B cell (primary cell): ENCODE measurements around the gene ACTR5. TPM values are rescaled to one million over a fixed set of nuclear protein-coding genes. Genes with fewer than 3 reads are reported as not detected.

Source experiments
- ATAC-seq: fragments of 200-7000 bp; cut with Tn5 transposase; one replicate; pipeline ENCODE4 v1.10.0; 2021; ENCODE audit warnings: low read depth, mild to moderate bottlenecking, moderate number of reproducible peaks, moderate library complexity
- CTCF ChIA-PET: fragments of 350-600 bp; sonication (Branson Sonifier 250); formaldehyde crosslinking; loops from one replicate; lab custom pipeline; 2021; ENCODE audit warnings: antibody characterized with exemption, inconsistent platforms; lab: Charles Lee
- POLR2A ChIA-PET: fragments of 350-600 bp; sonication (Branson Sonifier 250); formaldehyde crosslinking; loops from one replicate; lab custom pipeline; 2021; ENCODE audit warnings: antibody characterized with exemption; lab: Charles Lee
- DNase-seq: peaks from one replicate; pipeline ENCODE4 v3.0.0; 2013
- H2AFZ ChIP-seq: 2 replicates; pipeline ENCODE4 v1.6.1; 2012; ENCODE audit warnings: mild to moderate bottlenecking, low read depth, low read length; ENCODE audit not compliant: insufficient read depth, poor library complexity, severe bottlenecking
- H3K27ac ChIP-seq, 2 donors: 1 replicate in 1 of 2; 2 replicates in 1 of 2; pipeline ENCODE4 v1.5.1; 2012 to 2013; ENCODE audit warnings: low read length in 2 of 2, mild to moderate bottlenecking in 2 of 2, moderate library complexity in 1 of 2
- H3K27me3 ChIP-seq, 4 experiments: fragments of 200-600 bp in 1 of 4; sonication (generic) in 1 of 4; replicated peaks in 1 of 4; 1 replicate in 2 of 4; 2 replicates in 2 of 4; pipeline versions ENCODE4 v1.6.1 to v1.7.0; 2013 to 2016; ENCODE audit warnings: low read length in 3 of 4, mild to moderate bottlenecking in 2 of 4, mixed read lengths in 1 of 4, moderate library complexity in 1 of 4; ENCODE audit not compliant: insufficient read depth in 4 of 4, control insufficient read depth in 3 of 4; ENCODE audit errors: control extremely low read depth in 1 of 4
- H3K36me3 ChIP-seq, 2 experiments: replicated peaks in 1 of 2; 1 replicate in 1 of 2; 2 replicates in 1 of 2; pipeline versions ENCODE4 v1.6.1 to v1.7.1; 2013; ENCODE audit warnings: low read length in 1 of 2; ENCODE audit not compliant: insufficient read depth in 2 of 2, control insufficient read depth in 1 of 2; ENCODE audit errors: control extremely low read depth in 1 of 2, extremely low read depth in 1 of 2
- H3K4me1 ChIP-seq, 2 donors: fragments of 200-600 bp in 1 of 2; sonication (generic) in 1 of 2; 1 replicate in 1 of 2; 2 replicates in 1 of 2; pipeline versions ENCODE4 v1.5.1 to v1.6.1; 2013 to 2017; ENCODE audit warnings: low read length in 2 of 2; ENCODE audit not compliant: control insufficient read depth in 2 of 2, insufficient read depth in 2 of 2
- H3K4me2 ChIP-seq: replicated peaks from 2 replicates; pipeline ENCODE3; 2012; ENCODE audit warnings: mild to moderate bottlenecking, low read depth, low read length; ENCODE audit not compliant: poor library complexity, severe bottlenecking
- H3K4me3 ChIP-seq, 5 experiments: fragments of 200-600 bp in 1 of 5; sonication (generic) in 1 of 5; 1 replicate in 3 of 5; 2 replicates in 2 of 5; pipeline versions ENCODE4 v1.5.1 to v1.7.0; 2011 to 2016; ENCODE audit warnings: low read length in 4 of 5, mild to moderate bottlenecking in 4 of 5, low read depth in 2 of 5, control low read depth in 1 of 5, moderate library complexity in 1 of 5; ENCODE audit not compliant: insufficient read depth in 1 of 5; ENCODE audit errors: control extremely low read depth in 1 of 5, extremely low read depth in 1 of 5
- H3K79me2 ChIP-seq: fragments of 200-600 bp; sonication (generic); one replicate; pipeline ENCODE4 v1.6.0; 2016; ENCODE audit warnings: low read length; ENCODE audit not compliant: control insufficient read depth, insufficient read depth
- H3K9ac ChIP-seq: fragments of 200-600 bp; sonication (generic); 2 replicates; pipeline ENCODE4 v1.6.1; 2017; ENCODE audit warnings: mild to moderate bottlenecking, low read length, moderate library complexity
- H3K9me3 ChIP-seq, 3 donors: one replicate each; pipeline versions ENCODE4 v1.6.1 to v1.7.1; 2013; ENCODE audit warnings: low read length in 2 of 3; ENCODE audit not compliant: control insufficient read depth in 2 of 3, insufficient read depth in 1 of 3; ENCODE audit errors: control extremely low read depth in 1 of 3
- H4K20me1 ChIP-seq: 2 replicates; pipeline ENCODE4 v1.6.0; 2012; ENCODE audit warnings: mild to moderate bottlenecking, low read length; ENCODE audit not compliant: insufficient read depth, control insufficient read depth, poor library complexity, severe bottlenecking
- H3K27ac Mint-ChIP-seq: one replicate; pipeline ENCODE4 v1.8.0; 2021; ENCODE audit warnings: mixed read lengths
- H3K27me3 Mint-ChIP-seq: one replicate; pipeline ENCODE4 v1.8.0; 2021; ENCODE audit warnings: mixed read lengths
- H3K4me1 Mint-ChIP-seq: one replicate; pipeline ENCODE4 v1.8.0; 2021; ENCODE audit warnings: mixed read lengths
- H3K4me3 Mint-ChIP-seq: one replicate; pipeline ENCODE4 v1.8.0; 2021; ENCODE audit warnings: mixed read lengths
- H3K9me3 Mint-ChIP-seq: one replicate; pipeline ENCODE4 v1.8.0; 2022; ENCODE audit warnings: mixed read lengths; ENCODE audit not compliant: insufficient read depth
- EZH2 ChIP-seq: IDR thresholded peaks from 2 replicates; pipeline ENCODE4 v1.6.1; 2012; ENCODE audit warnings: borderline replicate concordance, low read depth, mild to moderate bottlenecking, moderate library complexity, low read length; ENCODE audit not compliant: insufficient read depth, poor library complexity, severe bottlenecking
- WGBS: methylation state at CpG from one replicate; pipeline ENCODE4 v1.1.5; 2013; ENCODE audit warnings: missing lambda C conversion rate; ENCODE audit not compliant: insufficient coverage; 5-methylcytosine and 5-hydroxymethylcytosine counted together
- intact Hi-C: fragments of 100-400 bp; cut with micrococcal nuclease; formaldehyde crosslinking; loops from one replicate; pipeline ENCODE4 v1.10.0; 2022
- polyA plus RNA-seq: library from polyadenylated mRNA; depleted of rRNA; stranded (reverse); fragments of >200 nt; gene quantifications from 2 replicates; pipeline ENCODE4 v1.2.3, GENCODE V29; 2012
- total RNA-seq, 2 donors: library from RNA; stranded (reverse); fragments of 120-200 nt in 1 of 2; gene quantifications; 1 replicate in 1 of 2; 2 replicates in 1 of 2; pipeline versions ENCODE4 v1.2.3 to v1.2.4, GENCODE V29; 2013 to 2022
- TF ChIP-seq, protein P1 (sequence below): fragments of 200-600 bp; IDR thresholded peaks from one replicate; pipeline ENCODE4 v1.8.0; 2022; ENCODE audit warnings: antibody characterized with exemption, mild to moderate bottlenecking

The ACTR5 gene
- total and polyA plus RNA-seq, 2 donors (not counting 1 experiment from before 2014, with no cell fraction given), result 15.4 to 18.0 TPM

DNA sequence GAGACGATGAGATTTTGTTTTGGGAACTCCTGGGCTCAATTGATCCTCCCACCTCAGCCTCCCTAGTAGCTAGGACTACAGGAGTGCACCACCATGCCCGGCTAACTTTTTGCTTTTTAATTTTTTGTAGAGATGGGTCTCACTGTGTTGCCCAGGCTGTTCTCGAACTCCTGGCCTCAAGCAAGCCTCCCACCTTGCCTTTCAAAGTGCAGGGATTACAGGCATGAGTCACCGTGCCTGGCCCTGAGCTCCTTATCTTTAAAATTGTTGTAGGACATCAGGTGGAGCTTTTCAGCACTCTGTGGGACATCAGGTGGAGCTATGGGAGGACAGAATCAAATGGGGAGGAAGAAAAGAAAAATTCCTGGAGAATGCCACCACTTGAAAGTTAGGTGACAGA lies 12.7 kb downstream of the ACTR5 start:
- no peak for ATAC-seq
- H3K27ac Mint-ChIP-seq, result no peak overlapping the region

DNA sequence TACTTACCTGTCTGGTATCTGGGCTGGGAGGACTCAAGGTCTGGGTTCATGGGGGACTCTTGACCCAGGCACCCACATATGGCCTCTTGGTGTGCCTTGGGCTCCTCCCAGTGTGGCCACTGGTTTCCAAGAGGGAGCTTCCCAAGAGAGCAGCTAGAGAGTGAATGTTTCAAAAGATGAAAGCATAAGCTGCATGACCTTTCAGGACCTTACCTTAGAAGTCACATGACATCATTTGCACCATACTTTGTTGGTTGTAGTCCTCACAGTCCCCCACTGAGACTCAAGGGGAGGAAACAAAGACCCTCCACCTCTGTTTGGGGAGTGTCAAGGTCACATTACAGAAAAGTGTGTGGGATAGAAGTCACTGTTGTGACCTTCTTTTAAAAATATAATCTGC lies 13.9 kb downstream of the ACTR5 start:
- ATAC-seq (no peak), DNase-seq (no peak)
- Histone ChIP-seq H3K27me3 (no peaks in the 10 kb centered on the region), H3K4me2 (no peak overlapping the region), H3K27ac (no peak overlapping the region), H3K79me2 (no peaks in the 10 kb centered on the region), H3K9me3 (no peaks in the 10 kb centered on the region), H4K20me1 (no peaks in the 10 kb centered on the region), H2AFZ (no peak overlapping the region), H3K9ac (no peak overlapping the region), H3K4me3 (no peak overlapping the region), H3K4me1 (no peaks in the 10 kb centered on the region), H3K36me3 (peaks cover 2 to 77% of the 10 kb centered on the region in 2 experiments)
- ChIA-PET CTCF (no interaction called here), POLR2A (no interaction called here)
- intact Hi-C loops, result no loop called here
- Mint-ChIP-seq H3K4me1 (no peaks in the 10 kb centered on the region), H3K9me3 (no peaks in the 10 kb centered on the region), H3K27ac (no peak overlapping the region), H3K4me3 (no peak overlapping the region), H3K27me3 (no peaks in the 10 kb centered on the region)
- TF ChIP-seq EZH2, result no peak
- TF ChIP-seq, protein P1, sequence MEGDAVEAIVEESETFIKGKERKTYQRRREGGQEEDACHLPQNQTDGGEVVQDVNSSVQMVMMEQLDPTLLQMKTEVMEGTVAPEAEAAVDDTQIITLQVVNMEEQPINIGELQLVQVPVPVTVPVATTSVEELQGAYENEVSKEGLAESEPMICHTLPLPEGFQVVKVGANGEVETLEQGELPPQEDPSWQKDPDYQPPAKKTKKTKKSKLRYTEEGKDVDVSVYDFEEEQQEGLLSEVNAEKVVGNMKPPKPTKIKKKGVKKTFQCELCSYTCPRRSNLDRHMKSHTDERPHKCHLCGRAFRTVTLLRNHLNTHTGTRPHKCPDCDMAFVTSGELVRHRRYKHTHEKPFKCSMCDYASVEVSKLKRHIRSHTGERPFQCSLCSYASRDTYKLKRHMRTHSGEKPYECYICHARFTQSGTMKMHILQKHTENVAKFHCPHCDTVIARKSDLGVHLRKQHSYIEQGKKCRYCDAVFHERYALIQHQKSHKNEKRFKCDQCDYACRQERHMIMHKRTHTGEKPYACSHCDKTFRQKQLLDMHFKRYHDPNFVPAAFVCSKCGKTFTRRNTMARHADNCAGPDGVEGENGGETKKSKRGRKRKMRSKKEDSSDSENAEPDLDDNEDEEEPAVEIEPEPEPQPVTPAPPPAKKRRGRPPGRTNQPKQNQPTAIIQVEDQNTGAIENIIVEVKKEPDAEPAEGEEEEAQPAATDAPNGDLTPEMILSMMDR, result no peak

More for the DNA sequence above, 12.7 kb downstream of the ACTR5 start:
- Histone ChIP-seq H3K9me3 (no peaks in the 10 kb centered on the region), H3K36me3 (peaks cover 2 to 78% of the 10 kb centered on the region in 2 experiments), H4K20me1 (no peaks in the 10 kb centered on the region), H3K4me3 (no peak overlapping the region), H3K4me2 (no peak overlapping the region), H2AFZ (no peak overlapping the region), H3K9ac (no peak overlapping the region), H3K79me2 (no peaks in the 10 kb centered on the region), H3K4me1 (no peaks in the 10 kb centered on the region), H3K27me3 (no peaks in the 10 kb centered on the region), H3K27ac (no peak overlapping the region)
- Mint-ChIP-seq H3K4me1 (no peaks in the 10 kb centered on the region), H3K27me3 (no peaks in the 10 kb centered on the region), H3K9me3 (no peaks in the 10 kb centered on the region), H3K4me3 (no peak overlapping the region)
- TF ChIP-seq EZH2, result no peak
- TF ChIP-seq, protein P1, result no peak
- DNase-seq, result no peak
- 100% methylated on average over 3 of the region's 4 CpGs for WGBS
- intact Hi-C loops, result no loop called here
- POLR2A ChIA-PET, result no interaction called here
- CTCF ChIA-PET, result interaction anchor here (1.4 to 2.1 kb wide), 2 partner anchors 9 to 134 kb away, joined by 5 to 11 read pairs; no protein-coding TSS in a partner anchor
